Neural progenitor cell (in vitro differentiated cells): ENCODE measurements around the gene ADAMTS20. TPM values are rescaled to one million over a fixed set of nuclear protein-coding genes. Genes with fewer than 3 reads are reported as not detected.
A peak's percentile ranks its signal among the peaks of the same experiment; 100 is the strongest.

Experiments
- DNase-seq: peaks from one replicate; pipeline ENCODE4 v3.0.0-alpha.2; 2016; ENCODE audit warnings: low spot score
- H2AFZ ChIP-seq: fragments of 200-600 bp; sonication (generic); replicated peaks from 2 replicates; pipeline ENCODE4 v1.6.1; 2016; ENCODE audit warnings: antibody characterized with exemption
- H3F3A ChIP-seq: fragments of 200-600 bp; sonication (generic); 2 replicates; pipeline ENCODE4 v1.6.1; 2016; ENCODE audit warnings: antibody characterized with exemption, low read depth
- H3K27ac ChIP-seq: fragments of 200-600 bp; sonication (generic); 2 replicates; pipeline ENCODE4 v1.5.1; 2016; ENCODE audit warnings: mild to moderate bottlenecking
- H3K27me3 ChIP-seq: fragments of 200-600 bp; sonication (generic); 2 replicates; pipeline ENCODE4 v1.6.1; 2016; ENCODE audit warnings: mild to moderate bottlenecking, moderate library complexity
- H3K36me3 ChIP-seq: fragments of 200-600 bp; sonication (generic); 2 replicates; pipeline ENCODE4 v1.5.1; 2016
- H3K4me1 ChIP-seq: fragments of 200-600 bp; sonication (generic); 2 replicates; pipeline ENCODE4 v1.6.1; 2016; ENCODE audit warnings: mixed run types
- H3K4me2 ChIP-seq: fragments of 200-600 bp; sonication (generic); 2 replicates; pipeline ENCODE4 v1.6.1; 2016
- H3K4me3 ChIP-seq: fragments of 200-600 bp; sonication (generic); 2 replicates; pipeline ENCODE4 v1.5.1; 2016
- H3K79me2 ChIP-seq: fragments of 200-600 bp; sonication (generic); 2 replicates; pipeline ENCODE4 v1.6.1; 2016; ENCODE audit warnings: low read depth
- H3K9ac ChIP-seq: fragments of 200-600 bp; sonication (generic); 2 replicates; pipeline ENCODE4 v1.6.1; 2016
- H3K9me3 ChIP-seq: fragments of 200-600 bp; sonication (generic); 2 replicates; pipeline ENCODE4 v1.5.1; 2016; ENCODE audit warnings: low read depth
- H4K20me1 ChIP-seq: fragments of 200-600 bp; sonication (generic); 2 replicates; pipeline ENCODE4 v1.6.1; 2016; ENCODE audit warnings: low read depth
- H3K27ac Mint-ChIP-seq: 3 replicates; pipeline ENCODE4 v1.8.0; 2021; ENCODE audit warnings: mixed read lengths
- H3K27me3 Mint-ChIP-seq: 2 replicates; pipeline ENCODE4 v1.8.0; 2022; ENCODE audit warnings: low read depth, mild to moderate bottlenecking, inconsistent platforms, moderate library complexity, mixed read lengths; ENCODE audit not compliant: insufficient read depth
- H3K36me3 Mint-ChIP-seq: 3 replicates; pipeline ENCODE4 v1.8.0; 2021; ENCODE audit warnings: mixed read lengths
- H3K4me1 Mint-ChIP-seq: 3 replicates; pipeline ENCODE4 v1.8.0; 2021; ENCODE audit warnings: mixed read lengths
- H3K4me3 Mint-ChIP-seq: 3 replicates; pipeline ENCODE4 v1.8.0; 2021; ENCODE audit warnings: mild to moderate bottlenecking, moderate library complexity, mixed read lengths
- H3K9me3 Mint-ChIP-seq: 3 replicates; pipeline ENCODE4 v1.8.0; 2020; ENCODE audit warnings: mixed read lengths
- CTCF ChIP-seq: fragments of 200-600 bp; sonication (generic); IDR thresholded peaks from 2 replicates; pipeline ENCODE4 v1.5.1; 2017; ENCODE audit warnings: antibody characterized with exemption, mild to moderate bottlenecking
- EZH2 ChIP-seq: fragments of 200-600 bp; sonication (generic); IDR thresholded peaks from 2 replicates; pipeline ENCODE4 v1.6.1; 2017; ENCODE audit warnings: antibody characterized with exemption, mild to moderate bottlenecking, moderate library complexity
- EZH2phosphoT487 ChIP-seq: fragments of 200-600 bp; sonication (generic); IDR thresholded peaks from 2 replicates; pipeline ENCODE4 v1.6.1; 2017; ENCODE audit warnings: antibody characterized with exemption
- total RNA-seq: library from RNA; depleted of rRNA; stranded (reverse); fragments of >200 nt; gene quantifications from 2 replicates; pipeline ENCODE4 v1.2.3, GENCODE V29; 2015; ENCODE audit warnings: low replicate concordance

Gene ADAMTS20
- total RNA-seq, 1 donor from 2014 or later = 10.9 TPM

GRCh38 chr12:43352001-43352400 lies 200.0 kb downstream of the ADAMTS20 start:
- Histone ChIP-seq H3K27ac (no peak overlapping the region), H3K36me3 (no peaks in the 10 kb centered on the region), H3K4me2 (no peak overlapping the region), H2AFZ (no peak overlapping the region), H3K27me3 (no peaks in the 10 kb centered on the region), H3K9me3 (no peaks in the 10 kb centered on the region), H3K9ac (no peak overlapping the region), H3K4me3 (no peak overlapping the region), H3F3A (no peaks in the 10 kb centered on the region), H4K20me1 (no peaks in the 10 kb centered on the region), H3K4me1 (no peaks in the 10 kb centered on the region), H3K79me2 (no peaks in the 10 kb centered on the region)
- TF ChIP-seq EZH2phosphoT487 = no peak
- no peak for TF ChIP-seq EZH2
- no peak for TF ChIP-seq CTCF
- Mint-ChIP-seq H3K4me3 (no peak overlapping the region), H3K4me1 (no peaks in the 10 kb centered on the region), H3K27me3 (no peaks in the 10 kb centered on the region), H3K27ac (no peak overlapping the region), H3K36me3 (no peaks in the 10 kb centered on the region), H3K9me3 (no peaks in the 10 kb centered on the region)
- no peak for DNase-seq

- Histone ChIP-seq H3K27ac (no peak overlapping the region), H3K9me3 (no peaks in the 10 kb centered on the region), H4K20me1 (no peaks in the 10 kb centered on the region), H3K4me1 (no peaks in the 10 kb centered on the region), H3K36me3 (no peaks in the 10 kb centered on the region), H3K4me2 (no peak overlapping the region), H3K79me2 (no peaks in the 10 kb centered on the region), H3K4me3 (no peak overlapping the region), H3K9ac (no peak overlapping the region), H3K27me3 (no peaks in the 10 kb centered on the region), H2AFZ (no peak overlapping the region), H3F3A (no peaks in the 10 kb centered on the region)
- no peak overlapping the region for H3K27ac Mint-ChIP-seq
- no peaks in the 10 kb centered on the region for H3K36me3 Mint-ChIP-seq
- H3K9me3 Mint-ChIP-seq = peaks cover 11% of the 10 kb centered on the region
- no peak overlapping the region for H3K4me3 Mint-ChIP-seq
- DNase-seq = no peak
- no peaks in the 10 kb centered on the region for H3K4me1 Mint-ChIP-seq
- no peak for TF ChIP-seq EZH2phosphoT487
- peak; percentile 27 for TF ChIP-seq CTCF
- H3K27me3 Mint-ChIP-seq = peaks cover 3% of the 10 kb centered on the region
These were observed 202.1 kb downstream of the ADAMTS20 start for GRCh38 chr12:43349863-43350262.

GRCh38 chr12:43348221-43348620 lies 203.8 kb downstream of the ADAMTS20 start:
- Histone ChIP-seq H3K27ac (no peak overlapping the region), H2AFZ (no peak overlapping the region)

More at GRCh38 chr12:43348221-43348620, 203.8 kb downstream of the ADAMTS20 start:
- no peak overlapping the region for H3K9ac ChIP-seq
- H3K4me2 ChIP-seq = no peak overlapping the region
- no peaks in the 10 kb centered on the region for H3K79me2 ChIP-seq
- no peaks in the 10 kb centered on the region for H3K36me3 ChIP-seq
- H3K4me3 ChIP-seq = no peak overlapping the region
- no peak overlapping the region for H3K27ac Mint-ChIP-seq
- H3K36me3 Mint-ChIP-seq = peaks cover 2% of the 10 kb centered on the region
- no peaks in the 10 kb centered on the region for H3K4me1 Mint-ChIP-seq
- no peaks in the 10 kb centered on the region for H3K27me3 ChIP-seq
- DNase-seq = no peak
- no peaks in the 10 kb centered on the region for H4K20me1 ChIP-seq
- H3K4me3 Mint-ChIP-seq = no peak overlapping the region
- H3K9me3 Mint-ChIP-seq = peaks cover 22% of the 10 kb centered on the region
- TF ChIP-seq CTCF (no peak), EZH2 (no peak), EZH2phosphoT487 (no peak)
- H3K27me3 Mint-ChIP-seq = peaks cover 3% of the 10 kb centered on the region
- no peaks in the 10 kb centered on the region for H3K4me1 ChIP-seq
- H3F3A ChIP-seq = no peaks in the 10 kb centered on the region
- no peaks in the 10 kb centered on the region for H3K9me3 ChIP-seq
